ENCODE results near the gene LDAF1.

GRCh38 chr16:21184834-21185233 is 26.4 kb downstream of the LDAF1 start:
- TF ChIP-seq EZH2 (IDR thresholded peaks at IDR 0.05; ENCODE audit: low read length, missing control alignments) (no peak), CTCF (conservative IDR thresholded peaks at IDR 0.05 in 1 of 2, IDR thresholded peaks at IDR 0.05 in 1 of 2; ENCODE audit: low read depth in 1 of 2, low read length in 2 of 2) (no peak)
